ENCODE measurements around the gene MCM9.

- TF ChIP-seq EZH2 (IDR thresholded peaks at IDR 0.05; ENCODE audit: borderline replicate concordance): no peak
- TF ChIP-seq EZH2phosphoT487 (IDR thresholded peaks at IDR 0.05; ENCODE audit: low read depth, severe bottlenecking, unreplicated experiment): no peak
- TF ChIP-seq CTCF (IDR thresholded peaks at IDR 0.05; ENCODE audit: poor library complexity): no peak
Measured at GRCh38 chr6:118939683-118940082, 4.7 kb upstream of the MCM9 start.
